Thyroid gland (tissue), 4 donors: Measurements from ENCODE around the gene SUSD3.

Source experiments
- POLR2A ChIP-seq, 2 donors: fragments of 450-650 bp; IDR thresholded peaks; one replicate each; pipeline ENCODE4 v1.6.1; 2017; ENCODE audit warnings: antibody characterized with exemption in 2 of 2, mild to moderate bottlenecking in 2 of 2, moderate library complexity in 1 of 2
- TF ChIP-seq, protein P1 (sequence below), 6 experiments: fragments of 200-600 bp in 3 of 6; fragments of 450-650 bp in 3 of 6; sonication (generic) in 3 of 6; IDR thresholded peaks; one replicate each; pipeline ENCODE4 v1.5.1; 2016 to 2019; ENCODE audit warnings: antibody characterized with exemption in 6 of 6, mild to moderate bottlenecking in 2 of 6, inconsistent platforms in 1 of 6, moderate library complexity in 1 of 6

- TF ChIP-seq, protein P1, sequence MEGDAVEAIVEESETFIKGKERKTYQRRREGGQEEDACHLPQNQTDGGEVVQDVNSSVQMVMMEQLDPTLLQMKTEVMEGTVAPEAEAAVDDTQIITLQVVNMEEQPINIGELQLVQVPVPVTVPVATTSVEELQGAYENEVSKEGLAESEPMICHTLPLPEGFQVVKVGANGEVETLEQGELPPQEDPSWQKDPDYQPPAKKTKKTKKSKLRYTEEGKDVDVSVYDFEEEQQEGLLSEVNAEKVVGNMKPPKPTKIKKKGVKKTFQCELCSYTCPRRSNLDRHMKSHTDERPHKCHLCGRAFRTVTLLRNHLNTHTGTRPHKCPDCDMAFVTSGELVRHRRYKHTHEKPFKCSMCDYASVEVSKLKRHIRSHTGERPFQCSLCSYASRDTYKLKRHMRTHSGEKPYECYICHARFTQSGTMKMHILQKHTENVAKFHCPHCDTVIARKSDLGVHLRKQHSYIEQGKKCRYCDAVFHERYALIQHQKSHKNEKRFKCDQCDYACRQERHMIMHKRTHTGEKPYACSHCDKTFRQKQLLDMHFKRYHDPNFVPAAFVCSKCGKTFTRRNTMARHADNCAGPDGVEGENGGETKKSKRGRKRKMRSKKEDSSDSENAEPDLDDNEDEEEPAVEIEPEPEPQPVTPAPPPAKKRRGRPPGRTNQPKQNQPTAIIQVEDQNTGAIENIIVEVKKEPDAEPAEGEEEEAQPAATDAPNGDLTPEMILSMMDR (IDR thresholded peaks at IDR 0.05), result no peak
- TF ChIP-seq POLR2A (IDR thresholded peaks at IDR 0.05), result no peak
Measured at GRCh38 chr9:93022066-93022465, 36.4 kb upstream of the SUSD3 start.
